Measurements from ENCODE around the gene PARD3B. TPM values are rescaled to one million over a fixed set of nuclear protein-coding genes. Genes with fewer than 3 reads are reported as not detected.

PARD3B gene
- total RNA-seq, 2 donors from 2014 or later, result 0.52 TPM; not detected in 1

DNA sequence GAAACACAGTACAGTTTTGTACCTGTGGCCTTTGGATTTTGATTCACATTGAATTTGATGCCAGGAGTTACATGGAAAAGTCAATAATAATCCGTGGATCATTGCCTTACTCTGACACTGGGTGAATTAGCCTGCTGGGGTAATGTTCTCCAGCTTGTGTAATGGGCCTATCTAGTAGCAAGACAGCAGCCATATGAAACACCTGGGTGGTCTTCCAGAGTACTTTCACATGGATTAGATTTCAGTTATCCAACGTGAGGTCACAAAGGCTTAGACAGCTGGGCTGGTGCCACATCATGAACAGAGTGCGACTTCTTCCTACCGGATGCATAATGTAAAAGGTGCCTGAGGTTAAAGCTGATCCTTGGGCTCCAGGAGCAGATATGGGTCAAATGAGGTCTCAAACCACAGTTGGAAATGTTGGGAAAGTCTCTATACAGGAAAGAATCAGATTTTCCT, 486.8 kb downstream of the PARD3B start:
- no peaks in the 10 kb centered on the region for H3K9me3 Mint-ChIP-seq
- DNase-seq (ENCODE audit: low spot score), result no peak
- no peaks in the 10 kb centered on the region for H3K27me3 Mint-ChIP-seq
- no peaks in the 10 kb centered on the region for H3K4me1 Mint-ChIP-seq (ENCODE audit: low read depth in 2 of 2)
- no peak for ATAC-seq
- no peaks in the 10 kb centered on the region for H3K36me3 Mint-ChIP-seq
- no peak overlapping the region for H3K27ac Mint-ChIP-seq
- H3K4me3 Mint-ChIP-seq, result no peak overlapping the region

DNA sequence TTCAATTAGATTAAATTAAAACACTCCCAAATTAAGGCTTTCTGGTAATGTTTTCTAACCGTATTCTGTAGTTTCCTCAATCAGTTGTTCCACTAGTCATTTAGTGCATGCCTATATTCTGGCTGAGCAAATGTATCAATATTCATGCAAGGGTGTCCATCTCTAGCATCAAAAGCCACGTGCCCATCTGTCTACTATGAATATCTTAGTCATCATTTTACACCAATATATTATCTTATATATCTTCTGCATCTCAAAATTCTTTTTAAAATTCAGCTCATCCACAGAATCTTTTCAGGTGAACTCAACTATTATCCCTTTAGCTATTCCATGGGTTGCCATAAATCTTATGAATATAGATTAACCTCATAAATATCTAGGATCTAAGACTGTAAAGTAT, 488.2 kb downstream of the PARD3B start:
- Mint-ChIP-seq H3K9me3 (no peaks in the 10 kb centered on the region), H3K27me3 (no peaks in the 10 kb centered on the region), H3K36me3 (no peaks in the 10 kb centered on the region), H3K27ac (no peak overlapping the region), H3K4me3 (no peak overlapping the region), H3K4me1 (ENCODE audit: low read depth in 2 of 2) (no peaks in the 10 kb centered on the region)
- ATAC-seq (no peak), DNase-seq (ENCODE audit: low spot score) (no peak)

DNA sequence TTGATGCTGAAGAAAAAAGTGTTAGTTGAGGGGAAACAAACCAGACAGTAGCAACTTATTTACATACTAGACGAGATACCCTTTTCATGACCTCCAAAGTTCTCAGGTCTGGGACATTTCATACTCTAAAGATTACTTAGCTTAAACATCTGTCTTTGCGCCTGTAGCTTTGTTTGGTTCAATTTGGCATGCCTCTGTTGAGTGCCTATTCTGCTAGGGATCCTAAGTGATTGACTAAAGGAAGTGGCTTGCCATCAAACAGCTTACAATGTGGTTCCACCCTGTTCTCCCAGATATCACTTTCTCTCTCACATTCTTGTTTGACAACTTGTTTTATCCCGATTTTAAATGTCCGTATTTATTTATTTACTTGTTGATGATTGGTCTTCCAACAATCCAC, 488.8 kb downstream of the PARD3B start:
- ATAC-seq (no peak), DNase-seq (ENCODE audit: low spot score) (no peak)
- no peaks in the 10 kb centered on the region for H3K36me3 Mint-ChIP-seq
- H3K9me3 Mint-ChIP-seq, result no peaks in the 10 kb centered on the region
- H3K4me3 Mint-ChIP-seq, result no peak overlapping the region
- no peaks in the 10 kb centered on the region for H3K4me1 Mint-ChIP-seq (ENCODE audit: low read depth in 2 of 2)
- no peak overlapping the region for H3K27ac Mint-ChIP-seq
- no peaks in the 10 kb centered on the region for H3K27me3 Mint-ChIP-seq

DNA sequence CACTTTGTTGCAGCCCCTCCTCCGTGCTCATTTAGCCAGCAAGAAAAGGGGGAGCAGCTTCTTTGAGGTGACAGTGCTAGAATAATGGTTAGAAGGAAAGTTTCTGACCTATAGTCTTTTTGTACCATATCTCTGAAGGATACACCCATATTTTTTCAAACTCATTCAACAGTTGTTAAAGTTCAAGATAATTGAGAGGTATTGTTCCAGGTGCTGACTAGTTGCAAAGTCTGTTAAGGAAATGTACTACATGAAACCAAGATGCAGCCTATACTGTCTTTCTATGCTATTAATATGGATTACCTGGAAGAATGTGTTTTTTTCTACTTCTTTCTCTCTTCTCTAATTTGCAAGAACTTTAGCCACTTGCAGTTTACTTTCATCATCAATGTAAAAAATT, 495.0 kb downstream of the PARD3B start:
- no peak overlapping the region for H3K4me3 Mint-ChIP-seq
- no peaks in the 10 kb centered on the region for H3K36me3 Mint-ChIP-seq
- peaks cover 0 to 4% of the 10 kb centered on the region in 2 donors for H3K27me3 Mint-ChIP-seq
- no peaks in the 10 kb centered on the region for H3K4me1 Mint-ChIP-seq (ENCODE audit: low read depth in 2 of 2)
- H3K9me3 Mint-ChIP-seq, result no peaks in the 10 kb centered on the region
- DNase-seq (ENCODE audit: low spot score) (no peak), ATAC-seq (no peak)
- no peak overlapping the region for H3K27ac Mint-ChIP-seq

DNA sequence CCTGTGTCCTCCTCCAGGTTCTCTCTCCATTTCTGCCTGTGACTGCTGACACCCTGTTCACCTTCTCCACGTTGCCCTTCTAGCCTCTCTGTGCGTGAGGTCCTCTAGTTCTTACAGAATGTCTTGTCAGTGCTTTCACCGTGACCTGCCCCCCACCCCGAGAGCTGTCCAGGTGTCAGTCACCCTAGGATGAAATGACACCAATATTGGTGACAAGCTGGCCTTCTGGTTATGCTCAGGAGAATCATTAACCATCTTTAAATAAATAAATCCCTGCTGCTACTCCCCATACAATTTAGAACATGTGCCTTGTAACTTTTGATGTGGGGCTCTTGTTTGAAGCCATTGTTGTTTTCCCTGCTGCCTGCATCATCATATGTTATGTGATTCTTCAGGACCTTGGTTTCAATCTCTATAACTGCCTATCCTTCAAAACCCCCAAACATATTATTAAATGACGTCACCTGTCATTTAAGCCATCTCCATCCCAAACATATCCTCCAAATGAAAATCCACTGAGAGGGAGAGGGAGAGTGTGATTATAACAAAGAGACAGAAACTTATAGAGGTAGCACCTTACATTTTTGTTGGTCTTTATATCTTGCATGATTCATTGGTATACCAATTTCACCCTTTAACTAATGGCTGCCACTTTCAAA, 496.3 kb downstream of the PARD3B start:
- Mint-ChIP-seq H3K4me1 (ENCODE audit: low read depth in 2 of 2) (no peaks in the 10 kb centered on the region), H3K36me3 (no peaks in the 10 kb centered on the region)

DNA sequence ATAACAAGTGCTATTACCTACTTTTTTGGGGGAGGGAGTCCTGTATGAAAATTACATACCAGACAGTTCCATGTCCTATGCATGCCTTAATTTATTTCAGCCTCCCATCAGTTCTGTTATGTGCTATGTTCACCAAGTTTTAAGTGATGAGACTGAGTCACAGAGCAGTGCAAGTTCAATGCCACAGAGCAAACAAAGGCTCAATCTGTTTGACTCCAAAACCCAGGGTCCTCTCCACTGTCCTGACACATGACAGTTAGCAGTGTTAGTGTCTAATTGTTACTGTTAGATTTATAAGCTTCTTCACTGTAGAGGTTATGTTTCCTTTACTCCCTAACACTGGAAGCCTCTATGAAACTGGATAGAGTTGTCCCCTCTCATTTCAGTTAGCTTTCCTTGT, 498.0 kb downstream of the PARD3B start:
- DNase-seq (ENCODE audit: low spot score) (no peak), ATAC-seq (no peak)
- Mint-ChIP-seq H3K27ac (no peak overlapping the region), H3K9me3 (no peaks in the 10 kb centered on the region), H3K4me1 (ENCODE audit: low read depth in 2 of 2) (no peaks in the 10 kb centered on the region), H3K4me3 (no peak overlapping the region), H3K36me3 (no peaks in the 10 kb centered on the region), H3K27me3 (peaks cover 0 to 4% of the 10 kb centered on the region in 2 donors)

More for the DNA sequence above, 496.3 kb downstream of the PARD3B start:
- Mint-ChIP-seq H3K4me3 (no peak overlapping the region), H3K27me3 (peaks cover 0 to 4% of the 10 kb centered on the region in 2 donors), H3K27ac (no peak overlapping the region), H3K9me3 (no peaks in the 10 kb centered on the region)
- ATAC-seq (no peak), DNase-seq (ENCODE audit: low spot score) (no peak)

DNA sequence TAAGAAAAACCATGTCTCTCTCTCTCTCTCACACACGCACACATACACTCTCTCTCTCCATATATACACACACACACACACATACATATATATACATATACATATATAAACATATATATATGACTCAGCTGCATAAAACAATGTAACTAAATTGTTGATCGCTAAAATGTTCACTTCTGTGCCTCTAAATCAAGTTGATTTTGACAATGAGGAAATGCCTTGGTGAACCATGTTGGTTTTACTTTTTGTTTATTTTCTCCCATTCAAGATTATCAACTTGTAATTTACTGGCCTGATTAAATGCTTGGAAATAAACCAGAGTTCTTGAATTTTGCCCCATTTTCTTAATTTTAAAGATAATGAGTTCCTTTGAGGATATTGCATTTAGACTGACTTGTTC, 500.4 kb downstream of the PARD3B start:
- Mint-ChIP-seq H3K4me1 (ENCODE audit: low read depth in 2 of 2) (no peaks in the 10 kb centered on the region), H3K4me3 (no peak overlapping the region), H3K27me3 (peaks cover 6% of the 10 kb centered on the region in 2 donors), H3K27ac (no peak overlapping the region), H3K36me3 (peaks cover 4% of the 10 kb centered on the region), H3K9me3 (peaks cover 5% of the 10 kb centered on the region)
- ATAC-seq (no peak), DNase-seq (ENCODE audit: low spot score) (no peak)

DNA sequence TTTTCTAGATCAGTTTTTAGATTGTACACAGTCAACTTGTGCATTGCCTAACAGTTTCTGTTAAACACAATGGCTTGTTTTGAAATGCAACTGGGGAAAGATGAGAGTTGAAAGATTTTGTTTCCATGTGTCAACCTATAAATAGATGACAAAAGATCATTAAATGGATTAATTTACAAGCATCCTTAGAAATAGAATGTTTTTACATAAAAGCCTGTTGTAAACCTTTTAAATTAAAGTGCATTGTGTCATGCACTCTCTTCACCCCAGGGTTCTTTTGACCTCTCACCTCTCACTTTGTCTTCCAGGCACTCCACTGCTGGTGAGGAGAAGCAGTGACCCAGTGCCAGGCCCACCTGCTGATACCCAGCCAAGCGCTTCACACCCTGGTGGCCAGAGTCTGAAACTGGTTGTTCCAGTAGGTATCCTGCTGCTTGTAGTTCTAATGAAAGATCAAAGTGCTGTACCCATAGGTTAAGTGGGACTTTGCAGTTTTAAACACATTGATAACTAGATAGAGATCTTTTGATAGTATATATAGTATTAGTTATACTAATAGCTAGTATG, 502.1 kb downstream of the PARD3B start:
- H3K27me3 Mint-ChIP-seq, result peaks cover 2 to 6% of the 10 kb centered on the region in 2 donors

DNA sequence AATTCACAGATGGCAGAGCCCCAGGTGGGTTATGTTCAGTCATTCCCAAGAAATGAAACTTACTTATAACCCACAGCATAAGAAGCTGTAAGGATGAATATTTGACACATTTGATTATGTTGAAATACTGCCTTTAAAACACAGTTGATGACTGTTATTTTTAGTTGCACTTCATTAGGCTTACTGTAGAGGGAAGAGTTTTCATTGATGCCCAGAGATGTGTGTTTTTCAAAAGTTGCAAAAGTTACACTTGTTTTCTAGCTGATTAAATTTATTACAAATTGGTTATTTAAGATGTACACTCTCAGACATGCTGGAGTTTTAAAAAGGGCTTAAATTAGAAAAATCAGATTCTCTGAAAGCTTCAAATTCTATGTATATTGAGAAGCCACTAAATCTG, 506.1 kb downstream of the PARD3B start:
- ATAC-seq (no peak), DNase-seq (ENCODE audit: low spot score) (no peak)
- Mint-ChIP-seq H3K9me3 (peaks cover 5% of the 10 kb centered on the region), H3K36me3 (peaks cover 4% of the 10 kb centered on the region), H3K4me3 (no peak overlapping the region), H3K27ac (no peak overlapping the region), H3K4me1 (ENCODE audit: low read depth in 2 of 2) (no peaks in the 10 kb centered on the region), H3K27me3 (peaks cover 2 to 6% of the 10 kb centered on the region in 2 donors)

More for the DNA sequence above, 502.1 kb downstream of the PARD3B start:
- H3K4me3 Mint-ChIP-seq, result no peak overlapping the region
- no peak overlapping the region for H3K27ac Mint-ChIP-seq
- peaks cover 4% of the 10 kb centered on the region for H3K36me3 Mint-ChIP-seq
- H3K4me1 Mint-ChIP-seq (ENCODE audit: low read depth in 2 of 2), result no peaks in the 10 kb centered on the region
- H3K9me3 Mint-ChIP-seq, result peaks cover 5% of the 10 kb centered on the region
- ATAC-seq, result no peak
- no peak for DNase-seq (ENCODE audit: low spot score)

DNA sequence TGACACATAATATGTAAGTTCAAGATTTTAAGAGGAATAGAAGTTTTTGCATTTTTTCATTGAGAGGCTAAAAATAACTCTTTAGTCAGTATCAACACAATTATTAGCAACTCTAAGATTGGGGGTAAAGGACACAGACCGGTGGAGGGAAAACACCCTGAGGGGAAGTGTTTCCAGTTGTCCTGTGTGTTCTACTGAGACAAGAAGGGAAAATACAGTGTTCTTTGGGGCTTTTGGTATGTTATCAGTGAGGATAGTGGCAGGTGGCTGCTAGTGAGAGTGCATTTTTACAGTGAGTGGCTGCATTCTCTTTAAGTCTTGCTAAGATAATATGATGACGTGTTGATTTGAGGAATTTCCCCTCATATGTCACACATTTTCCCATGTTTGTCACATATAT, 507.5 kb downstream of the PARD3B start:
- peaks cover 2 to 6% of the 10 kb centered on the region in 2 donors for H3K27me3 Mint-ChIP-seq
- H3K4me1 Mint-ChIP-seq (ENCODE audit: low read depth in 2 of 2), result no peaks in the 10 kb centered on the region
- H3K27ac Mint-ChIP-seq, result no peak overlapping the region
- peaks cover 4% of the 10 kb centered on the region for H3K36me3 Mint-ChIP-seq
- no peak overlapping the region for H3K4me3 Mint-ChIP-seq
- DNase-seq (ENCODE audit: low spot score), result no peak
- peaks cover 5% of the 10 kb centered on the region for H3K9me3 Mint-ChIP-seq
- ATAC-seq, result no peak

DNA sequence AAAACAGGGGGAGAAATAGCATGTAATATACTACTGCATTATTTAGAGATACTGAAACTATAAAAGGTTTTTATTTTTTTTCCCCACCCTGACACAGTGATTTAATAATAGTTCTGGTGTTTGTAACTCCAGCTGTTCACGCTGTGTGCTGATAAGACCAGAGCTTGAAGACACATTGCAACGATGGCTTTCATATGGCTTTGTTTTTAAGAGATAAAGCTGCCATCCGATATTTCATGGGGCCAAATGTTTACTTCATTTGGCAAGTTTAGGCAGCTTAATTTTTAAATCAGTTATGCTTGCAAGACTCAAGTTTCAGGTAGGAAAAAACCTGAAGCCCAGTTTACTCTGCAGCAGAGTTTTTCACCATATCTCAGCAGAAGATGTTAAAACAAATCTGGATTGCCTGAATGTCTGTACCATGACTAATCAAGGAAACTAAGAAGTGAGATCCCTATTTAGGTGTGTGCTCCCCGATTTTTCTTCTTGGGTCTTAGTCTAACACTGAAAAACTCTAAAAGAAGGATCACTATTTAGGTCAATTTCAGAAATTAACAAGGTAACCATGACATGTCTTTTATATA, 508.6 kb downstream of the PARD3B start:
- no peak overlapping the region for H3K27ac Mint-ChIP-seq
- peaks cover 6% of the 10 kb centered on the region for H3K9me3 Mint-ChIP-seq
- no peak for DNase-seq (ENCODE audit: low spot score)
- ATAC-seq, result no peak
- H3K27me3 Mint-ChIP-seq, result peaks cover 2 to 4% of the 10 kb centered on the region in 2 donors
- no peaks in the 10 kb centered on the region for H3K4me1 Mint-ChIP-seq (ENCODE audit: low read depth in 2 of 2)
- peaks cover 2% of the 10 kb centered on the region for H3K36me3 Mint-ChIP-seq
- no peak overlapping the region for H3K4me3 Mint-ChIP-seq

DNA sequence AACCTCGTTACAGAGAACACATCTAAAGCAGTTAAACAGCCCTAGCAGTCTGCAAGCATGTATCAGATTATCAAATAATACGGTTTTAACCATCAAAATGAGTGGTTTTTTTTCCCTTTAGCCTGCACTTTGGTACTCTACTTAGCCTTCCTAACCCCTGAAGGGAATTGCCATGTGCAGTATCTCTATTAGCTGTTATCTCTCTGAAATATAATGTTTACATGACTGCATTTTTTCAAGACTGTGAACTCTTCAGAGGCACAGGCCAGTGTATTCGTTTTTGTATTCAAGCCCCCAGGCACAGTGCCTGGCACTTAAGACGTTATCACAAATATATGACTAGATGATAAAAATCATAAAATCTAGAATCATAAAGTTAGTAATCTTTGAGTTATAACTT, 509.5 kb downstream of the PARD3B start:
- Mint-ChIP-seq H3K27ac (no peak overlapping the region), H3K9me3 (peaks cover 5% of the 10 kb centered on the region), H3K36me3 (no peaks in the 10 kb centered on the region), H3K27me3 (peaks cover 0 to 1% of the 10 kb centered on the region in 2 donors), H3K4me3 (no peak overlapping the region), H3K4me1 (ENCODE audit: low read depth in 2 of 2) (no peaks in the 10 kb centered on the region)
- DNase-seq (ENCODE audit: low spot score) (no peak), ATAC-seq (no peak)

DNA sequence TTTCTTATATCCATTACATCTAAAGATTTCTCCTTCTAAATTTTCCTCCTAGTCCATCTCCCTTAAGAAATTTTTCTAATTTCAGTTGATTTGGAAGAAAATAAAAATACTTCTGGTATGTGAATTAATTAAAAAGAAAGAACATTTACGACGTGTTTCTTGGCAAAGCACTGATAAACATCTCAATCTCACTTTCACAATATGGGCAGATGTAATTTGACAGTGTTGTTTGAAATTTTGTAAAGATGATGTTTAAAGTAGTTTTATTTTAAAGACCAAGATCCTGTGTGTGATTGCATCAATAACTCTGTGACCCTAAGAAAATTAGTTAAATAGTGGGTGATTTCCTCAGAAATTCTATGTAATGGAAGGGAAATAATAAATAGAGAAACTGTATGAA, 510.0 kb downstream of the PARD3B start:
- DNase-seq (ENCODE audit: low spot score) (no peak), ATAC-seq (no peak)
- no peaks in the 10 kb centered on the region for H3K36me3 Mint-ChIP-seq
- H3K4me3 Mint-ChIP-seq, result no peak overlapping the region
- no peaks in the 10 kb centered on the region for H3K27me3 Mint-ChIP-seq
- H3K9me3 Mint-ChIP-seq, result peaks cover 5% of the 10 kb centered on the region
- no peak overlapping the region for H3K27ac Mint-ChIP-seq
- H3K4me1 Mint-ChIP-seq (ENCODE audit: low read depth in 2 of 2), result no peaks in the 10 kb centered on the region

DNA sequence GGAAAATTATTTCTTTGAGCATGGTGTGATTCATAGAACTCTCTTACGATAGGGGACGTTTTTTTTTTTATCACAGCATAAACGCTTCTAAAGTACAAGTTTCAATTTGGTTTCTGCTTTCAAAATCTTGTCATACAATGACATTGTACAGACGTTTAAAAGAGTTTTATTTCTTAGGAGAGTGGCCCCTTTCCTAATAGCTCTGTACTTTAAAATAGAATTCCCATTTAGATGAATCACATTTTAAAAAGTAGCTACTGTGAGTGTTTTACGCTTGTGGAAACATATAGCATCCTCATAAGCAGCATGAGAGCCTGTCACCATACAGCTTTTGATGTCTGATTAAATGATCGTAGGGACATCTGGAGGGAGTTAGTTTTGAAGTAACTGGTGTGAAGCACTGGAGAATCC, 510.9 kb downstream of the PARD3B start:
- no peak for DNase-seq (ENCODE audit: low spot score)
- Mint-ChIP-seq H3K4me1 (ENCODE audit: low read depth in 2 of 2) (no peaks in the 10 kb centered on the region), H3K9me3 (peaks cover 5% of the 10 kb centered on the region), H3K27me3 (no peaks in the 10 kb centered on the region), H3K36me3 (no peaks in the 10 kb centered on the region), H3K27ac (no peak overlapping the region), H3K4me3 (no peak overlapping the region)
- no peak for ATAC-seq

Data from natural killer cell treated with Interleukin-12 subunit alpha and Interleukin-12 subunit beta and Interleukin-15 and Interleukin-18, amount 100 ng/mL, for 72 hours (primary cell).